SU-DHL-6 (cell line): ENCODE results near the gene OR2S2.

Source experiments
- H2AFZ ChIP-seq: fragments of 200-600 bp; sonication (generic); 2 replicates; pipeline ENCODE4 v1.6.1; 2014; ENCODE audit warnings: low read depth, mild to moderate bottlenecking, moderate library complexity, mixed read lengths, antibody characterized with exemption, low read length; ENCODE audit not compliant: severe bottlenecking
- H3F3A ChIP-seq: fragments of 200-600 bp; shearing (Covaris generic); 2 replicates; pipeline ENCODE4 v1.6.0; 2016; ENCODE audit warnings: antibody characterized with exemption, mild to moderate bottlenecking; ENCODE audit not compliant: insufficient read depth
- H3K27ac ChIP-seq: fragments of 200-600 bp; sonication (generic); 2 replicates; pipeline ENCODE4 v1.5.1; 2016; ENCODE audit warnings: low read depth, mild to moderate bottlenecking, low read length, moderate library complexity, mixed read lengths
- H3K27me3 ChIP-seq: fragments of 200-600 bp; sonication (generic), shearing (Covaris generic); 2 replicates; pipeline ENCODE4 v1.6.0; 2014; ENCODE audit warnings: mild to moderate bottlenecking, low read length
- H3K36me3 ChIP-seq: fragments of 200-600 bp; sonication (generic); 2 replicates; pipeline ENCODE4 v1.6.1; 2014; ENCODE audit warnings: mild to moderate bottlenecking, low read length, mixed read lengths
- H3K4me2 ChIP-seq: fragments of 300-600, 200-600 bp; shearing (Covaris generic), sonication (generic); 2 replicates; pipeline ENCODE4 v1.6.0; 2014; ENCODE audit warnings: low read length, low read depth, mild to moderate bottlenecking; ENCODE audit not compliant: poor library complexity, severe bottlenecking
- H3K4me3 ChIP-seq: fragments of 200-600 bp; sonication (generic); 2 replicates; pipeline ENCODE4 v1.5.1; 2014; ENCODE audit warnings: antibody characterized with exemption, low read length, mild to moderate bottlenecking, mixed read lengths; ENCODE audit not compliant: insufficient read depth, poor library complexity, severe bottlenecking
- H3K79me2 ChIP-seq: fragments of 200-600 bp; sonication (generic); 2 replicates; pipeline ENCODE4 v1.6.1; 2014; ENCODE audit warnings: mild to moderate bottlenecking, low read length, moderate library complexity; ENCODE audit not compliant: insufficient read depth
- H3K9ac ChIP-seq: fragments of 200-600 bp; sonication (generic); 2 replicates; pipeline ENCODE4 v1.7.0; 2014; ENCODE audit warnings: mild to moderate bottlenecking, low read length
- H3K9me2 ChIP-seq: fragments of 200-600 bp; sonication (generic); replicated peaks from 2 replicates; pipeline ENCODE4 v1.6.1; 2014; ENCODE audit warnings: low read length; ENCODE audit not compliant: insufficient read depth
- H3K9me3 ChIP-seq: fragments of 200-600 bp; sonication (generic); 2 replicates; pipeline ENCODE4 v1.6.1; 2014; ENCODE audit warnings: low read length, mixed read lengths; ENCODE audit not compliant: insufficient read depth
- H4K20me1 ChIP-seq: fragments of 200-600 bp; sonication (generic); 2 replicates; pipeline ENCODE4 v1.6.1; 2014; ENCODE audit warnings: low read depth, mild to moderate bottlenecking, antibody characterized with exemption, low read length, moderate library complexity, mixed read lengths
- EZH2phosphoT487 ChIP-seq: fragments of 200-600 bp; sonication (generic), shearing (Covaris generic); conservative IDR thresholded peaks from 2 replicates; pipeline ENCODE4 v1.6.1; 2018; ENCODE audit warnings: mild to moderate bottlenecking, antibody characterized with exemption, low read length, moderate library complexity, mixed read lengths
- TF ChIP-seq, protein P1 (sequence below): fragments of 200-600 bp; sonication (generic); IDR thresholded peaks from one replicate; pipeline ENCODE4 v1.5.1; 2017; ENCODE audit warnings: antibody characterized with exemption, mild to moderate bottlenecking, low read length, moderate library complexity; ENCODE audit not compliant: insufficient read depth, poor library complexity, severe bottlenecking

OR2S2 gene

DNA sequence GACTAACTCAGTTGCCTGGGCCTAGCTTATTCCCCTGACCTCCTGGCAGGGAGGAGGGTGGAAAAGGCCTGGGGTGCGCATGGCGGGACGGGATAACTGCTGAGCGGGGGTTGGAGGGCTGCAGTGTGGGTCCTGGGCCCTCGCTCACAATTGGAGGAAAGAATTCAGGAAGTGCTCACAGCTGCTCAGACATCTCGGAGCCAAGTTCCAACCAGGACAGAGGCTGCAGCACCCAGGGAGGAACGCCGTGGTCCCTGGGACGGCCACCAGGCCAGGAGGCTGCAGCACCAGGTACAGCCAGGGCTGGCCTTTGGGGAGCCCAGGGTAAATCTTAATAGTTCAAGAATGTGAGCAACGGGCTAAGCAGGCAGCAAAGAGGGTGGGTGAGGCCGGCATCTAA is 48.7 kb downstream of the OR2S2 start, which contains the start of gene SPAAR:
TSS of gene SPAAR (plus strand) at position 217 of the 400 bp plus-strand sequence. CDS start 974 bp downstream, outside the sequence.
- H3F3A ChIP-seq = no peaks in the 10 kb centered on the region
- no peaks in the 10 kb centered on the region for H4K20me1 ChIP-seq
- H3K27me3 ChIP-seq = no peaks in the 10 kb centered on the region
- H3K27ac ChIP-seq = no peak within 1 kb of the TSS
- H2AFZ ChIP-seq = no peak within 1 kb of the TSS
- no peak for TF ChIP-seq EZH2phosphoT487
- TF ChIP-seq, protein P1, sequence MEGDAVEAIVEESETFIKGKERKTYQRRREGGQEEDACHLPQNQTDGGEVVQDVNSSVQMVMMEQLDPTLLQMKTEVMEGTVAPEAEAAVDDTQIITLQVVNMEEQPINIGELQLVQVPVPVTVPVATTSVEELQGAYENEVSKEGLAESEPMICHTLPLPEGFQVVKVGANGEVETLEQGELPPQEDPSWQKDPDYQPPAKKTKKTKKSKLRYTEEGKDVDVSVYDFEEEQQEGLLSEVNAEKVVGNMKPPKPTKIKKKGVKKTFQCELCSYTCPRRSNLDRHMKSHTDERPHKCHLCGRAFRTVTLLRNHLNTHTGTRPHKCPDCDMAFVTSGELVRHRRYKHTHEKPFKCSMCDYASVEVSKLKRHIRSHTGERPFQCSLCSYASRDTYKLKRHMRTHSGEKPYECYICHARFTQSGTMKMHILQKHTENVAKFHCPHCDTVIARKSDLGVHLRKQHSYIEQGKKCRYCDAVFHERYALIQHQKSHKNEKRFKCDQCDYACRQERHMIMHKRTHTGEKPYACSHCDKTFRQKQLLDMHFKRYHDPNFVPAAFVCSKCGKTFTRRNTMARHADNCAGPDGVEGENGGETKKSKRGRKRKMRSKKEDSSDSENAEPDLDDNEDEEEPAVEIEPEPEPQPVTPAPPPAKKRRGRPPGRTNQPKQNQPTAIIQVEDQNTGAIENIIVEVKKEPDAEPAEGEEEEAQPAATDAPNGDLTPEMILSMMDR = no peak
- no peak within 1 kb of the TSS for H3K4me2 ChIP-seq
- no peaks in the 10 kb centered on the region for H3K79me2 ChIP-seq
- no peak within 1 kb of the TSS for H3K4me3 ChIP-seq
- no peaks in the 10 kb centered on the region; the same call in 1 of the 2 replicates for H3K9me3 ChIP-seq
- H3K36me3 ChIP-seq = no peaks in the 10 kb centered on the region
- no peaks in the 10 kb centered on the region for H3K9me2 ChIP-seq
- H3K9ac ChIP-seq = no peak within 1 kb of the TSS

DNA sequence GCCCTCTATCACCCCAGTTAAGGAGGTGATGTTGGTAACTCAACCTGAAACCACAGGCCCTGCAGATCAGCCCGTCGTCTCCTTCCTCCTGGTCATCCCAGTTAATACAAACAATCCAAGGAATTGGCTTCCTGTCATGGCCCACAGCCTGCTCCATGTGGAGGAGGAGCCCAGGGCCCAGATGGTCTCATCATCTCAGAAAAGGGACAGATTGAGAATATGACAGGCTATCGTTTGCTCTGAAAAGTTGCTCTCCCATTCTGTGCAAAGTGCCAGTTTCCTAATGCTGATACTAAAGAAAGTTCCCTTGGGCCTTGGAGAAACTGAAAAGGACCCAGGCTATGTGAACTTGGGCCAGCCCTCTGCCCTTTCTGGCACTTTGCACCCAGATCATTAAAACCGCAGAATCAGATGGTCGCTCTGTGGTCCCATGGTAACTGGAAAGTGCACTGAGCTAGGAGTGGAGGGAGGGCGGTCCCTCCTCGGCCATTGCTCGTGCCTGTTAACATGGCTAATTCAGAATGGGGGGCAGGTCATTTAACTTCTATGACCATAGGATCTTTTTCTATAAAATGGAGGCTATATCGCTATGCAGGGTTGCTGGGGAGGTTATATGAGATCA is 49.3 kb downstream of the OR2S2 start:
- Histone ChIP-seq H3K9me3 (no peaks in the 10 kb centered on the region), H3K9me2 (no peaks in the 10 kb centered on the region), H3K27me3 (no peaks in the 10 kb centered on the region), H3F3A (no peaks in the 10 kb centered on the region), H3K4me2 (no peak overlapping the region), H2AFZ (no peak overlapping the region), H3K79me2 (no peaks in the 10 kb centered on the region), H3K36me3 (no peaks in the 10 kb centered on the region), H3K27ac (no peak overlapping the region), H3K4me3 (no peak overlapping the region), H4K20me1 (no peaks in the 10 kb centered on the region), H3K9ac (no peak overlapping the region)
- TF ChIP-seq, protein P1 = no peak
- no peak for TF ChIP-seq EZH2phosphoT487

DNA sequence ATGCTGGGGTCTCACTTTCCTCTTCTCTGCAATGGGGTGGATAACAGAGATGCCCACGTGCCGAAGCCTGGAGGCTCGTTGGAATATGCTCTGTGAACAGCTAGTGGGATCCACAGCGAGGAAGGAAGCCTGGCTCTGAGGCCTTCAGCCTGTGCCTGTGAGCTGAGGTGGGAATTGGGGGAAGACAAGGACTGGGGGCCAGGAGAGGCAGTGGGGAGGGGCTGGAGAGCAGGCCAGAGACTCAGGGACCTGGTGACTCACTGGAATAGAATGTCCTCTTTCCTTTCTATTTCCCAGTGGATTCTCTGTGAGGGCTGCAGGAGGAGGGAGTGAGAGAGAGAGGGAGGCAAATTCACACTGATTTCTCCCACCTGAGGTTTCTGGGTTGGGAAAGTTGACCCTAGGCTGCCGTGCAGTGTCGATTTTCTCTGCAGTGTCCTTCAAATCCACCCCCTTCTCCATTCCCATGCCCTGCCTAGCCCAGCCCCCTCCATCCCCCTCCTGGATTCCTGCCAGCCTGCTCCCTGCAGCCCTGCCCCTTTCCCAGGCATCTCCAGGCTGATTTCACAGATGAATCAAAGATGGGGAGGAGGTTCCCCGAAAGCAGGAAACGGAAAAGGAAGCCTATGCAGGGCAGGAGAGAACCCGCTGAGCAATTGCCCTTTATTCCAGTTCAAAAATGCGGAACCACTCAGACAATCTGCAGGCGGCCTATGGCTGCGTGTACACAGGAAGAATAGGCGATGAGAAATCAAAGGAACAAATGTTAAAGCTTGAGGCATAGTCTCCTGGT is 50.0 kb downstream of the OR2S2 start:
- no peaks in the 10 kb centered on the region for H3K79me2 ChIP-seq
- no peaks in the 10 kb centered on the region for H3K9me3 ChIP-seq
- no peaks in the 10 kb centered on the region for H3K36me3 ChIP-seq
- no peaks in the 10 kb centered on the region for H3K27me3 ChIP-seq
- H3K4me3 ChIP-seq = no peak overlapping the region
- no peak overlapping the region for H2AFZ ChIP-seq
- H3K9me2 ChIP-seq = no peaks in the 10 kb centered on the region
- H3K9ac ChIP-seq = no peak overlapping the region
- no peak overlapping the region for H3K4me2 ChIP-seq
- no peaks in the 10 kb centered on the region for H4K20me1 ChIP-seq
- no peak for TF ChIP-seq EZH2phosphoT487
- TF ChIP-seq, protein P1 = no peak
- no peaks in the 10 kb centered on the region for H3F3A ChIP-seq
- no peak overlapping the region for H3K27ac ChIP-seq
